Activated T-cell treated with anti-CD3 and anti-CD28 coated beads for 1 hour (primary cell): Measurements from ENCODE around the gene IMP3.

Source experiments
- DNase-seq: peaks from one replicate; pipeline ENCODE4 v3.0.0-alpha.2; 2020; ENCODE audit warnings: low read depth

The IMP3 gene

GRCh38 chr15:75620841-75621391, 19.1 kb downstream of the IMP3 start:
- no peak for DNase-seq

GRCh38 chr15:75620058-75620820, 19.8 kb downstream of the IMP3 start:
- DNase-seq = no peak

DNA sequence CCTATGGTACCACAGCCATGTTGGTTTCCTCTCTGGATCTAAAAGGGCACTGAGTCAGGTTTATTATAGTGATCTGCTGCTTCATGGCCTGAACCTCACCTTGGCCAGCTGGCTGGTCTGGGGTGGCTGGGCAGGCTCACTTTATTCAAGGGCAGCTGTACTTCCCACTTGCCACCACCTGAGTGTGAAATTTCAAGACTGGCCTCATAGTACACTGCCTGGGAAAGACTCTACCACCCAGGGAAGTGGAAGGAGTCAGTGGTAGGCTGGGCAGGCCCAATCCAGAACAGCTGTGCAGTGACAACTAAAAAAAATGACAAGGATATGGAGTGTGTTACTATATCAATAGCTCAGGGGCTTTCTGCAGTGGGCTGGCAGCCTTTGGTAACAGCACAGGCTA, 23.3 kb downstream of the IMP3 start:
- DNase-seq = no peak

- DNase-seq = no peak
Measured at GRCh38 chr15:75606711-75607699, 33.0 kb downstream of the IMP3 start.

DNA sequence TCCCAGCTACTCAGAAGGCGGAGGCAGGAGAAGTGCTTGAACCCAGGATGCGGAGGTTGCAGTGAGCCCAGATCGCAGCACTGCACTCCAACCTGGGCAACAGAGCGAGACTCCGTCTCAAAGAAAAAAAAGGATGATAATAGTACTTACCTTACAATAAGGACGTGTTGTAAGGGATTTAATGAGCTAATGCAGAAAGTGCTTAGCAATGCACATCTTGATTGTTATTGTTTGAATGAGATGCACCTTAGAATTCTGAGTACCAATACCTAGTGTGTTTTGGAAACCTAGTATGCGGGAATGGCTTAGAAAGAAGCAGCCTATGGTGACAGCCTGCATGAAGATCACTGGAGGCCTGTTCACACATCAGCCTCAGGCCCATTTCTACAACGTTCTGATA, 34.0 kb downstream of the IMP3 start:
- no peak for DNase-seq

DNA sequence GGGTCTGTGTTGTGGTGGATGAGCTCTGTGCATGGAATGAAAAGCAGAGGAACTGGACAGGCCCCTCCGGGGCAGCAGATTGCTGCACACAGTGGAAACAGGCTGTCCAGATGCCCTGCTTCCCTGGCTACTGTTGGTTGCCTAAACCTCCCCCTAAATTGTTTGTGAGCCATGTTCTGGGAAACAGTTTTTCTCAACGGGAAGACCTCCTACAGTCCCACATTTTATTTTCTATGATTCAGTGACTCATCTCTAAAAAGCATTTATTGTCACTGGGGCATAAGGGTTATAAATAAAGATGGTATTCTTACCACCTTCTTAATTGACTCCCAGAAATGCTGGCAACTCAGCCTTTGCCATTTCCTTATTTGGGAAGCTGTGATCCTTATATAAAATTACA, 40.6 kb downstream of the IMP3 start:
- DNase-seq = no peak

GRCh38 chr15:75598361-75598760, 41.7 kb downstream of the IMP3 start:
- no peak for DNase-seq

GRCh38 chr15:75597667-75598341, 42.2 kb downstream of the IMP3 start:
- DNase-seq = no peak

DNA sequence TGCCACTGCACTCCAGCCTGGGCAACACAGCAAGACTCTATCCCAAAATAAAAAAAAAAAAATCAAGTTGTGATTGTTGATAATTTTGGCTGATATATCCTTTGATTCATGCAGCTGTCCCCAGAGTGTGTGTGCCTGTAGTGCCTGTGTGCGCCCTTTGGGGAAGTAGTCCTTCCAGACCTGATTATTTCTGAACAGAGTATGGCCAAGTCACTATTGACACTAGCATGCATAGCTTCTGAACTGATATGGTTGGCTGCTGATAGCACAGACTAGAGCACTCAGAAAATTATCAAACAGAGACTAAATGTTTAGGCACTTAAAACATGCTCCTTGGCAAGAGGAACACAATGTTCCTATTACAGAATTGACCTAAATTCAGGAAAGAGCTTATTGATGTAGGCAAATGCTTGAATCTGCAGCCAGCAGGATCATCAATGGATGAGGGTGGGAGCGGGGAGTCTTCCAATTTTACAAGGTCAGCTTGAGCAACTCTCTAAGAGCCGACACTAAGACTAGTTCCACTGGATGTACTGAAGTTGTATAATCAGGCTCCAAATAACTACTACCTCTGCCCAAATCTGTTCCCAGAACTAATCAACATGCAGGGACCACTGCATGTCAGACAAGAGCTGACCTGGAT, 43.2 kb downstream of the IMP3 start:
- no peak for DNase-seq

DNA sequence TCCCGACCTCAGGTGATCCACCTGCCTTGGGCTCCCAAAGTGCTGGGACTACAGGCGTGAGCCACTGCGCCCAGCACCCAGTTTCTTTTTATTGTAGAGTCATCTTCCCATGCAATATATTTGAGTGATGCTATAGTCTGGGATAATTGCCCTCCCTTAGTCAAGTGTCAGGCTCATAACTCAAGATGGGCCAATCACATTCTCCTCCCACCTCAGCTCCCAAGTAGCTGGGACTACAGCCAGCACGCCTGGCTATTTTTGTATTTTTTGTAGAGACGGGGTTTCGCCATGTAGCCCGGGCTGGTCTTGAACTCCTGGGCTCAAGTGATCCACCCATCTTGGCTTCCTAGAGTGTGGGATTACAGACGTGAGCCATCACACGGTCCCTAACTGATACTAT, 45.7 kb downstream of the IMP3 start:
- DNase-seq = no peak

DNA sequence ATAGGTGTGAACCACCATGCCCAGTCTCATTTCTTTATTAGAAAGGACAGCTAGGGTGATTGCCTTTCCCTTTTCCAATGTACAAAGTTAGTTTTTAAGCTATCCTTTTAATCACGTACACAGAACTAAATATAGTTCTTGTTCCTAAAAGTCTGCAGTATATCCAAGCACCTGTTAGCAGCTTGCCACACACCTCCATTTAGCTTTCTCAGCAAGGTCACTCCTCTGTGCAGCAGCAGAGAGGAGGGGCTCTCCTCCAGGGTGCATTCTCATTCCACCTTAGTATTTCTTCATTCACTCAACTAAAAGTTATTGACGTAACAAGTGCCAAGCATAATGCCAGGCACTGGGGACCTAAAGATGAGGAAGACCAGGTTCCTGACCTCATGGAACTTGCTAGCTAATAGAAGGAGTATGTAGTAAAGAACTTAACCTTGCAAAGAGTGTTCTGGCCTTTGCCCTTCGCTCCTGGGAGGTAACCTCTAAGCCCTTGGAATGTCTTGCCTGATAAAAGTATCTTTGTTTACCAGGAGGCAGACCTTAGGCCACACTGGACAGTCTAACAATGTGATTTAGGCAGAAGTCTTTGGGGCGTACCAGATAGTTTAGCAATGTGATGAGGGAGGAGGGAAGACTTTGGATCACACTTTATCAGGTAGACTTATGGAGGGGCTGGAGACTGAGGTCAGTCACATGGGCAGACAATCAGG, 48.2 kb downstream of the IMP3 start:
- no peak for DNase-seq

- no peak for DNase-seq
Measured at GRCh38 chr15:75590239-75590638, 49.8 kb downstream of the IMP3 start.
